Superior temporal gyrus (tissue), 1 donor: ENCODE data around the gene TBL1XR1.

Source experiments
- DNase-seq: peaks from one replicate; pipeline ENCODE4 v3.0.0-alpha.2; 2016; ENCODE audit errors: extremely low spot score

Gene TBL1XR1

GRCh38 chr3:177065285-177066033 is 131.8 kb downstream of the TBL1XR1 start:
- no peak for DNase-seq

GRCh38 chr3:177062052-177062732 is 135.1 kb downstream of the TBL1XR1 start:
- no peak for DNase-seq

- peak; percentile 58 for DNase-seq
These were observed 135.9 kb downstream of the TBL1XR1 start for GRCh38 chr3:177061369-177061768.

GRCh38 chr3:177060492-177060891 is 136.8 kb downstream of the TBL1XR1 start:
- no peak for DNase-seq

GRCh38 chr3:177058648-177059047 is 138.6 kb downstream of the TBL1XR1 start:
- DNase-seq = no peak

GRCh38 chr3:177057768-177058167 is 139.5 kb downstream of the TBL1XR1 start:
- peak; percentile 52 for DNase-seq

GRCh38 chr3:177056927-177057326 is 140.4 kb downstream of the TBL1XR1 start:
- no peak for DNase-seq

- no peak for DNase-seq
These were observed 141.4 kb downstream of the TBL1XR1 start for GRCh38 chr3:177055605-177056571.

- no peak for DNase-seq
These were observed 144.2 kb downstream of the TBL1XR1 start for GRCh38 chr3:177053107-177053506.

- peak; percentile 84 for DNase-seq
These were observed 145.9 kb downstream of the TBL1XR1 start for GRCh38 chr3:177051411-177051810.

- peak; percentile 92 for DNase-seq
These were observed 146.6 kb downstream of the TBL1XR1 start for GRCh38 chr3:177050501-177051237.

GRCh38 chr3:177045767-177046166 is 151.5 kb downstream of the TBL1XR1 start:
- no peak for DNase-seq

- DNase-seq = no peak
These were observed 152.1 kb downstream of the TBL1XR1 start for GRCh38 chr3:177045222-177045621.

GRCh38 chr3:177041730-177042551 is 155.3 kb downstream of the TBL1XR1 start:
- no peak for DNase-seq

- DNase-seq = no peak
These were observed 156.1 kb downstream of the TBL1XR1 start for GRCh38 chr3:177041021-177041729.

GRCh38 chr3:177039490-177040274 is 157.6 kb downstream of the TBL1XR1 start:
- DNase-seq = no peak

- no peak for DNase-seq
These were observed 160.0 kb downstream of the TBL1XR1 start for GRCh38 chr3:177037241-177037640.

GRCh38 chr3:177035676-177036075 is 161.6 kb downstream of the TBL1XR1 start:
- DNase-seq = no peak
